Activated B cell treated with CpG ODN at 0.5 μM for 24 hours (primary cell): ENCODE measurements around the gene HOXA2. TPM values are rescaled to one million over a fixed set of nuclear protein-coding genes. Genes with fewer than 3 reads are reported as not detected.

Experiments used
- ATAC-seq: fragments of 200-7000 bp; cut with Tn5 transposase; one replicate; pipeline ENCODE4 v1.10.0; 2021; ENCODE audit warnings: low read depth, mild to moderate bottlenecking, moderate library complexity
- CTCF ChIA-PET: fragments of 350-600 bp; sonication (Branson Sonifier 250); formaldehyde crosslinking; loops from one replicate; lab custom pipeline; 2021; ENCODE audit warnings: antibody characterized with exemption; lab: Charles Lee
- POLR2A ChIA-PET: fragments of 350-600 bp; sonication (Branson Sonifier 250); formaldehyde crosslinking; loops from one replicate; lab custom pipeline; 2021; ENCODE audit warnings: antibody characterized with exemption; lab: Charles Lee
- DNase-seq: peaks from one replicate; pipeline ENCODE4 v3.0.0; 2022
- H3K27ac Mint-ChIP-seq: one replicate; pipeline ENCODE4 v1.8.0; 2020; ENCODE audit warnings: mixed read lengths
- H3K27me3 Mint-ChIP-seq: one replicate; pipeline ENCODE4 v1.8.0; 2021; ENCODE audit warnings: mixed read lengths
- H3K36me3 Mint-ChIP-seq: one replicate; pipeline ENCODE4 v1.8.0; 2021; ENCODE audit warnings: low read depth, mixed read lengths
- H3K4me1 Mint-ChIP-seq: one replicate; pipeline ENCODE4 v1.8.0; 2021; ENCODE audit warnings: mixed read lengths
- H3K4me3 Mint-ChIP-seq: one replicate; pipeline ENCODE4 v1.8.0; 2020; ENCODE audit warnings: mild to moderate bottlenecking, mixed read lengths
- H3K9me3 Mint-ChIP-seq: one replicate; pipeline ENCODE4 v1.8.0; 2020; ENCODE audit warnings: mixed read lengths
- CTCF ChIP-seq: fragments of 200-600 bp; IDR thresholded peaks from one replicate; pipeline ENCODE4 v1.8.0; 2022; ENCODE audit warnings: antibody characterized with exemption, mild to moderate bottlenecking
- intact Hi-C: fragments of 100-400 bp; cut with micrococcal nuclease; formaldehyde crosslinking; loops from one replicate; pipeline ENCODE4 v1.15.1; 2024
- total RNA-seq: library from RNA; stranded (reverse); gene quantifications from 2 replicates; pipeline ENCODE4 v1.2.3, GENCODE V29; 2022

The HOXA2 gene
- total RNA-seq, 1 donor from 2014 or later, result not detected

DNA sequence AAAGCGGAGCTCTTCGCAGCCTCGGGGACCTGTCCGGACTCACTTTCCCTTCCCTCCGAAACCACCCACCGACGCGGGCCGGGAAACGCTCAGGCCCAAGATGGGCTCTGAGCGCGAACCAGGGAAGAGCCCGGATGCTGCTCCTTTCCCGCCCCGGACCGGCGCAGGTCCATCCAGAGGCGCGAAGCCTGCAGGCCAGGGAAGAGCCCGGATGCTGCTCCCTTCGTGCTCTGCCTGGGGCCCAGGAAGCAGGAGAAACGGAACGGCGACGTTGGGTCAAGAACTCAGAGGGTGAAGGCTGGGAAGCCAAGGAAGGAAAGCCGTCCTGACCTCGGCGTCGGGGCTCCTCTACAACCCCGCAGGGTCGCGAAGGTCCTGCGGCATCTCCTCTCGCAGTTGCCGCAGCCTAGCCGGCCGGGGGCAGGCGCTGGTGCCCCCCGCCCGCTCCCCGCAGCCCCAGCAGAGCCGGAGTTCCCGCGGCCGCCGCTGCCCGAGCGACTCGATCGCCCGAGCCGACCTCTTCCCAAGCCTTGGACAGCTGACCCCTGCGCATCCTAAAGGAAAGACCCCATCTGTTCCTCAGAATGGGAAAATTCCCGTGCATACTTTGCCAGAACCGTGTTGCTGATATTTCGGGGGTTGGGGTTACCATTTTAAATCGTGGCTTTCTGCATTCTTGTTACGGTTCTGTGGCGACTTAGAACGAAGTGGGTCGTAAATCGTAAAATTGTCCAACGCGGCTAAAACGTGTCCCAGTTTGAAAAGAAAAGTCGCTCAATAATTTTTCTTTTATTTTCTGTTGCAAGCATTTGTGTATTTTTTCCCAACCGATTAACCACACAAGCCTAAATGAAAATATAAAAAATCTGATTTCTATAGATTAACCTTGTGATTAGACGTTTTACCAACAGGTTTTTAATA is 14.2 kb downstream of the HOXA2 start:
- Mint-ChIP-seq H3K27me3 (peaks cover 47% of the 10 kb centered on the region), H3K36me3 (no peaks in the 10 kb centered on the region), H3K4me3 (peak overlapping the region; percentile 38), H3K27ac (no peak overlapping the region), H3K9me3 (no peaks in the 10 kb centered on the region), H3K4me1 (peaks cover 12% of the 10 kb centered on the region)
- intact Hi-C loops, result no loop called here
- DNase-seq, result no peak
- no peak for ATAC-seq
- ChIA-PET CTCF (no interaction called here), POLR2A (no interaction called here)
- TF ChIP-seq CTCF, result no peak

DNA sequence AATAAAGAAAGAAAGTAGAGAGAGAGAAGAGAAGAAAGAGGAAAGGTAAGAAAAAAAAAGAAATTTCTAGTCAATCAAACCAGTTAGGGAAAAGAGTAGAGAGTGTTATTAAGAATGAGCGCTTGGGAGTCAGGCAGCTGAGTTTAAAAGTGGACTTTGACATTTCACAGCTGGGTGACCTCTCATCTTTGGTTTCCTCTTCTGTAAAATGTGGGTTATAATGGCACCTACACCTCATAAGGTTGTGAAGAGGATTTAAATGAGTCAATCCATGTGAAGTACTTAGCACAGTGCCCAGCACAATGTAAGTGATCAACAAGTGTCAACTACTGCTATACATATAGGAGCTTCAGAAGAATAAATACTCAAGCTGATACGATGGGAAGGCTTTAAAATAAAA is 18.8 kb downstream of the HOXA2 start:
- no peak for TF ChIP-seq CTCF
- DNase-seq (no peak), ATAC-seq (no peak)
- POLR2A ChIA-PET, result no interaction called here
- Mint-ChIP-seq H3K27ac (no peak overlapping the region), H3K27me3 (peaks cover 19% of the 10 kb centered on the region), H3K4me3 (no peak overlapping the region), H3K9me3 (no peaks in the 10 kb centered on the region), H3K36me3 (no peaks in the 10 kb centered on the region), H3K4me1 (peaks cover 18% of the 10 kb centered on the region)
- CTCF ChIA-PET, result interaction anchor here (0.9 kb wide), 1 partner anchor 36 kb away, joined by 3 read pairs; no protein-coding TSS in a partner anchor
- intact Hi-C loops, result no loop called here

DNA sequence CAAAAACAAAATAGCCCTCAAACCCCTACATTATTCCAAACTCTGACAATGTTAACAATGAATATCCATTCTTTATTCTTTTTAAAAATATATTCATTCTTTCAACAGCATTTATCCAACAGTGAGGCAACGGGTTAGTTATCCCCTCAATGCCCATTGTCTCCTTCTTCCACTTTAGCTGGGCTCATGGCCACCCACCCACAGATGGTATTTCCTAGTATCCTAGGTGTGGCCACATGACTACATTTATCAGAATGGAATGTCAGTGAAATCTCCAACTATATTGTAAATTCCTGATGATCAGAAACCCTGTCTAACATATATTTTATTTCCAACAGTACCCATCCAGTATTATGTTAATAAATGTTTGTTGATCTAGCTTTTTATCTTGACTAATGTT is 20.3 kb downstream of the HOXA2 start:
- intact Hi-C loops, result no loop called here
- Mint-ChIP-seq H3K9me3 (no peaks in the 10 kb centered on the region), H3K36me3 (no peaks in the 10 kb centered on the region), H3K4me3 (no peak overlapping the region), H3K27me3 (peaks cover 6% of the 10 kb centered on the region), H3K27ac (no peak overlapping the region), H3K4me1 (peaks cover 8% of the 10 kb centered on the region)
- ATAC-seq (no peak), DNase-seq (no peak)
- ChIA-PET POLR2A (no interaction called here), CTCF (no interaction called here)
- TF ChIP-seq CTCF, result no peak

- CTCF ChIA-PET, result no interaction called here
- peaks cover 5% of the 10 kb centered on the region for H3K27me3 Mint-ChIP-seq
- intact Hi-C loops, result no loop called here
- H3K36me3 Mint-ChIP-seq, result no peaks in the 10 kb centered on the region
- POLR2A ChIA-PET, result no interaction called here
- ATAC-seq (no peak), DNase-seq (no peak)
- TF ChIP-seq CTCF, result no peak
- no peak overlapping the region for H3K4me3 Mint-ChIP-seq
- no peaks in the 10 kb centered on the region for H3K9me3 Mint-ChIP-seq
- peaks cover 8% of the 10 kb centered on the region for H3K4me1 Mint-ChIP-seq
- no peak overlapping the region for H3K27ac Mint-ChIP-seq
These were observed 21.5 kb downstream of the HOXA2 start for GRCh38 chr7:27080844-27081436.

GRCh38 chr7:27079234-27079975 is 23.1 kb downstream of the HOXA2 start:
- intact Hi-C loops, result no loop called here
- ChIA-PET CTCF (no interaction called here), POLR2A (no interaction called here)
- H3K27ac Mint-ChIP-seq, result no peak overlapping the region
- H3K9me3 Mint-ChIP-seq, result no peaks in the 10 kb centered on the region
- H3K27me3 Mint-ChIP-seq, result peaks cover 4% of the 10 kb centered on the region
- peaks cover 8% of the 10 kb centered on the region for H3K4me1 Mint-ChIP-seq
- H3K4me3 Mint-ChIP-seq, result no peak overlapping the region
- no peaks in the 10 kb centered on the region for H3K36me3 Mint-ChIP-seq
- DNase-seq (no peak), ATAC-seq (no peak)
- no peak for TF ChIP-seq CTCF
